Tibial nerve (tissue), 3 donors: ENCODE measurements around the gene SAMHD1.

ENCODE experiments used
- EP300 ChIP-seq, 2 donors: sonication (generic); formaldehyde crosslinking; IDR thresholded peaks; one replicate each; pipeline ENCODE4 v1.6.1; 2017; ENCODE audit warnings: antibody characterized with exemption in 2 of 2, mild to moderate bottlenecking in 1 of 2
- POLR2A ChIP-seq, 2 donors: fragments of 450-650 bp; IDR thresholded peaks; one replicate each; pipeline ENCODE4 v1.6.1; 2017; ENCODE audit warnings: antibody characterized with exemption in 2 of 2, mild to moderate bottlenecking in 2 of 2, moderate library complexity in 2 of 2

- TF ChIP-seq POLR2A (IDR thresholded peaks at IDR 0.05) (no peak), EP300 (IDR thresholded peaks at IDR 0.05) (no peak)
Observed at GRCh38 chr20:36974660-36975059, 23.2 kb upstream of the SAMHD1 start.
